ENCODE results near the gene SPAG17. TPM values are rescaled to one million over a fixed set of nuclear protein-coding genes. Genes with fewer than 3 reads are reported as not detected.

The SPAG17 gene
- total and polyA plus RNA-seq, 2 experiments from 2014 or later: 1.0 to 1.1 TPM

- TF ChIP-seq ZNF462 (CRISPR knock-in tag; IDR thresholded peaks at IDR 0.05) (no peak), CREB1 (CRISPR knock-in tag; IDR thresholded peaks at IDR 0.05; ENCODE audit: low read depth) (no peak), POLR2AphosphoS5 (IDR thresholded peaks at IDR 0.05; ENCODE audit: low read depth) (no peak), NANOG (IDR thresholded peaks at IDR 0.05; ENCODE audit: borderline replicate concordance) (no peak)
Measured at GRCh38 chr1:118075116-118075515, 109.9 kb downstream of the SPAG17 start (continued).

GRCh38 chr1:118073648-118074435 lies 111.2 kb downstream of the SPAG17 start:
- Histone ChIP-seq H3K9me2 (ENCODE audit: insufficient read depth) (no peaks in the 10 kb centered on the region), H3K27me3 (ENCODE audit: insufficient read depth) (no peaks in the 10 kb centered on the region), H3F3A (replicated peaks; ENCODE audit: low read depth) (no peaks in the 10 kb centered on the region), H3K4me3 (no peak overlapping the region), H3K4me2 (peak overlapping the region; percentile 48), H2AFZ (no peak overlapping the region), H4K20me1 (replicated peaks; ENCODE audit: insufficient read depth) (no peaks in the 10 kb centered on the region), H3K27ac (ENCODE audit: low read depth) (no peak overlapping the region), H3K36me3 (ENCODE audit: insufficient read depth) (no peaks in the 10 kb centered on the region), H3K4me1 (ENCODE audit: insufficient read depth) (peaks cover 29% of the 10 kb centered on the region), H3K79me2 (replicated peaks; ENCODE audit: insufficient read depth) (no peaks in the 10 kb centered on the region)
- Mint-ChIP-seq H3K27ac (no peak overlapping the region), H3K9me3 (no peaks in the 10 kb centered on the region), H3K27me3 (ENCODE audit: insufficient read depth, low read depth, poor library complexity) (peaks cover 1% of the 10 kb centered on the region), H3K4me1 (peaks cover 28% of the 10 kb centered on the region), H3K36me3 (ENCODE audit: low read depth) (no peaks in the 10 kb centered on the region), H3K4me3 (no peak overlapping the region)
- DNase-seq (ENCODE audit: low spot score): peak; percentile 5
- TF ChIP-seq EZH2phosphoT487 (IDR thresholded peaks at IDR 0.05; ENCODE audit: unreplicated experiment) (no peak), POLR2AphosphoS5 (IDR thresholded peaks at IDR 0.05; ENCODE audit: low read depth) (no peak), ZNF331 (CRISPR knock-in tag; IDR thresholded peaks at IDR 0.05; ENCODE audit: low read depth) (no peak), EZH2 (IDR thresholded peaks at IDR 0.05; ENCODE audit: low read depth, unreplicated experiment) (no peak)
- ATAC-seq: peak; percentile 40; the same call in 2 of the 3 replicates
